Caco-2 (cell line): Measurements from ENCODE around the gene LRRIQ1. TPM values are rescaled to one million over a fixed set of nuclear protein-coding genes. Genes with fewer than 3 reads are reported as not detected.

ENCODE experiments used
- BruUV-seq: library from RNA; stranded (reverse); fragments of 400-500 nt; replicated peaks from 2 replicates; lab custom pipeline; 2021; lab: Mats Ljungman, UMichigan
- CTCF ChIA-PET: fragments of 300-600 bp; sonication (Branson Sonifier 250); formaldehyde crosslinking; loops from one replicate; lab custom pipeline; 2022; ENCODE audit warnings: antibody characterized with exemption; lab: Charles Lee
- POLR2A ChIA-PET: fragments of 300-600 bp; sonication (Branson Sonifier 250); formaldehyde crosslinking; loops from one replicate; lab custom pipeline; 2022; ENCODE audit warnings: antibody characterized with exemption; lab: Charles Lee
- DNase-seq, 2 experiments: peaks; one replicate each; pipeline versions ENCODE4 v3.0.0 to v3.0.0-alpha.2; 2020 to 2022
- H3K27me3 ChIP-seq: replicated peaks from 2 replicates; pipeline ENCODE4 v1.6.0; 2011; ENCODE audit warnings: low read length; ENCODE audit not compliant: control insufficient read depth, insufficient read depth
- H3K36me3 ChIP-seq: 2 replicates; pipeline ENCODE4 v1.5.1; 2011; ENCODE audit warnings: low read length; ENCODE audit not compliant: control insufficient read depth, insufficient read depth
- H3K4me1 ChIP-seq: fragments of 250-450 bp; sonication (Bioruptor Pico); 2 replicates; pipeline ENCODE4 v1.5.1; 2020; ENCODE audit warnings: mild to moderate bottlenecking
- H3K4me3 ChIP-seq: 2 replicates; pipeline ENCODE4 v1.5.1; 2011; ENCODE audit warnings: low read depth, mild to moderate bottlenecking, control low read depth, low read length
- H3K9me3 ChIP-seq: fragments of 250-450 bp; sonication (Bioruptor Pico); 2 replicates; pipeline ENCODE4 v1.5.1; 2020; ENCODE audit warnings: mild to moderate bottlenecking, moderate library complexity
- H3K27ac Mint-ChIP-seq: one replicate; pipeline ENCODE4 v1.8.0; 2022; ENCODE audit warnings: mixed read lengths; ENCODE audit not compliant: unreplicated experiment
- H3K27me3 Mint-ChIP-seq: one replicate; pipeline ENCODE4 v1.8.0; 2022; ENCODE audit warnings: mixed read lengths; ENCODE audit not compliant: insufficient read depth, unreplicated experiment
- H3K36me3 Mint-ChIP-seq: one replicate; pipeline ENCODE4 v1.8.0; 2022; ENCODE audit warnings: mild to moderate bottlenecking, mixed read lengths; ENCODE audit not compliant: insufficient read depth, unreplicated experiment
- H3K4me1 Mint-ChIP-seq: one replicate; pipeline ENCODE4 v1.8.0; 2022; ENCODE audit warnings: low read depth, mixed read lengths; ENCODE audit not compliant: unreplicated experiment
- H3K4me3 Mint-ChIP-seq: one replicate; pipeline ENCODE4 v1.8.0; 2022; ENCODE audit warnings: mild to moderate bottlenecking, moderate library complexity, mixed read lengths; ENCODE audit not compliant: unreplicated experiment
- H3K9me3 Mint-ChIP-seq: one replicate; pipeline ENCODE4 v1.8.0; 2022; ENCODE audit warnings: mixed read lengths; ENCODE audit not compliant: unreplicated experiment
- intact Hi-C: fragments of 100-400 bp; cut with micrococcal nuclease; formaldehyde crosslinking; loops from one replicate; pipeline ENCODE4 v1.10.0; 2022; ENCODE audit not compliant: unreplicated experiment
- total RNA-seq: library from RNA; stranded (reverse); gene quantifications from 2 replicates; pipeline ENCODE4 v1.2.3, GENCODE V29; 2022
- TF ChIP-seq, protein P1 (sequence below), 2 experiments: fragments of 200-600 bp in 1 of 2; IDR thresholded peaks; 1 replicate in 1 of 2; 2 replicates in 1 of 2; pipeline versions ENCODE4 v1.5.1 to v1.8.0; 2011 to 2022; ENCODE audit warnings: antibody characterized with exemption in 1 of 2, control low read depth in 1 of 2, inconsistent platforms in 1 of 2, low read depth in 1 of 2, low read length in 1 of 2, mild to moderate bottlenecking in 1 of 2, moderate library complexity in 1 of 2; ENCODE audit not compliant: insufficient read depth in 1 of 2, severe bottlenecking in 1 of 2, unreplicated experiment in 1 of 2

The LRRIQ1 gene
- total RNA-seq, 1 experiment from 2014 or later: not detected

DNA sequence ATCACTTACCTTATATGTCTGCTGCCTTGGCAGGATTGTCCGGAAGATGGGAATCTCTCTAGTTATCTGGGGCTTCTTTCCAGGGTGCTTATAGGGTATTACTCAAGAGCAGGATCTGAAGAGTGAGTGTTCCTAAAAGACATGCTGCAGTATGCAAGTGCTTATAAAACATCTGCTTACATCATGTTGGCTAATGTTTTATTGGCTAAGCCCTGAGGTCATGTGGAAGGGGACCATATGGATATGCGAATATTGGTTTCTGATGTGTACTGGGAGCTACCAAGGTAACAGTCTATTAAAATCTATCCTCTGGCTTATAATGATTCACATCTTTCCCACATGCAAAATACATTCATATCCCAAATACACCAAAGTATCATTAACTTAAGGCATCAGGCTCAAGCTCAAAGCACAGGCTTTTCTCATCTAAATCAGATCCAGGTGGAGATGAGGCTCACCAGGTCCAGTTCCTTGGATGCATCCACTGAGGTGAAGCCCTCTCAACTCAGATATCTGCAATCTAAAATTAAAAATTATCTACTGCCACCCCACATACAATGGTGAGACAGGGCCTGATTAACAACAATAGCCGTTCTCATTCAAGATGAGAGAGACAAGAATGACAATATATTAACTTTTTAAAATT lies 29.8 kb downstream of the LRRIQ1 start:
- intact Hi-C loops: no loop called here
- H3K27ac Mint-ChIP-seq: no peak overlapping the region
- ChIA-PET CTCF (no interaction called here), POLR2A (no interaction called here)
- no peak for DNase-seq
- H3K9me3 Mint-ChIP-seq: no peaks in the 10 kb centered on the region
- H3K4me1 ChIP-seq: no peaks in the 10 kb centered on the region
- H3K27me3 ChIP-seq: no peaks in the 10 kb centered on the region
- no peaks in the 10 kb centered on the region for H3K36me3 ChIP-seq
- no peak overlapping the region for H3K4me3 ChIP-seq
- no peak overlapping the region for H3K4me3 Mint-ChIP-seq
- no peaks in the 10 kb centered on the region for H3K4me1 Mint-ChIP-seq
- no peaks in the 10 kb centered on the region for H3K27me3 Mint-ChIP-seq
- no TSS peak for BruUV-seq
- H3K9me3 ChIP-seq: no peaks in the 10 kb centered on the region
- no peaks in the 10 kb centered on the region for H3K36me3 Mint-ChIP-seq
- TF ChIP-seq, protein P1, sequence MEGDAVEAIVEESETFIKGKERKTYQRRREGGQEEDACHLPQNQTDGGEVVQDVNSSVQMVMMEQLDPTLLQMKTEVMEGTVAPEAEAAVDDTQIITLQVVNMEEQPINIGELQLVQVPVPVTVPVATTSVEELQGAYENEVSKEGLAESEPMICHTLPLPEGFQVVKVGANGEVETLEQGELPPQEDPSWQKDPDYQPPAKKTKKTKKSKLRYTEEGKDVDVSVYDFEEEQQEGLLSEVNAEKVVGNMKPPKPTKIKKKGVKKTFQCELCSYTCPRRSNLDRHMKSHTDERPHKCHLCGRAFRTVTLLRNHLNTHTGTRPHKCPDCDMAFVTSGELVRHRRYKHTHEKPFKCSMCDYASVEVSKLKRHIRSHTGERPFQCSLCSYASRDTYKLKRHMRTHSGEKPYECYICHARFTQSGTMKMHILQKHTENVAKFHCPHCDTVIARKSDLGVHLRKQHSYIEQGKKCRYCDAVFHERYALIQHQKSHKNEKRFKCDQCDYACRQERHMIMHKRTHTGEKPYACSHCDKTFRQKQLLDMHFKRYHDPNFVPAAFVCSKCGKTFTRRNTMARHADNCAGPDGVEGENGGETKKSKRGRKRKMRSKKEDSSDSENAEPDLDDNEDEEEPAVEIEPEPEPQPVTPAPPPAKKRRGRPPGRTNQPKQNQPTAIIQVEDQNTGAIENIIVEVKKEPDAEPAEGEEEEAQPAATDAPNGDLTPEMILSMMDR (IDR thresholded peaks at IDR 0.05; ENCODE audit: insufficient read depth in 1 of 2, low read depth in 1 of 2, low read length in 1 of 2, severe bottlenecking in 1 of 2, unreplicated experiment in 1 of 2): no peak

DNA sequence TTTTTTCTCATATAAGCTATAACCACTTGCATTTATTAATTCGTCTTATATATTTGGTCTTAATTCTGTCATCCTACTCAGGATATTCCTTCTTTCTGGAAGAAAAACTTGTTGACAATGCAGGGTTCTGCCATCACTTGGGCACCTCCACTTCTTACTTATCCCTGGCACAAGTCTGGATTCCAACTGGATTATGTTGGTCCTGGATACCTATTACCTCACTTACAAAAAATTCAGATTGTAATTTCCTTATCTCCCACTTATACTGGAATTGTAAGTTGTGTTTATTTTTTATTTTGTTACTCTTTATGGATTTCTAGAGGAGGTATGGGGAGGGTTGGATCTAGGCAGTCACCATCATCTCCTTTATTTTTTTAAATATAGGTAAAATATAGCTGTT lies 36.7 kb downstream of the LRRIQ1 start:
- TF ChIP-seq, protein P1 (IDR thresholded peaks at IDR 0.05; ENCODE audit: insufficient read depth in 1 of 2, low read depth in 1 of 2, low read length in 1 of 2, severe bottlenecking in 1 of 2, unreplicated experiment in 1 of 2): no peak
- ChIA-PET POLR2A (no interaction called here), CTCF (no interaction called here)
- Histone ChIP-seq H3K4me1 (no peaks in the 10 kb centered on the region), H3K27me3 (no peaks in the 10 kb centered on the region), H3K4me3 (no peak overlapping the region), H3K9me3 (no peaks in the 10 kb centered on the region), H3K36me3 (no peaks in the 10 kb centered on the region)
- Mint-ChIP-seq H3K4me1 (no peaks in the 10 kb centered on the region), H3K36me3 (no peaks in the 10 kb centered on the region), H3K4me3 (no peak overlapping the region), H3K9me3 (no peaks in the 10 kb centered on the region), H3K27ac (no peak overlapping the region), H3K27me3 (no peaks in the 10 kb centered on the region)
- intact Hi-C loops: loop anchor here (10.0 kb wide), 1 partner anchor 212 kb away; the partner anchor contains the start of gene ALX1
- BruUV-seq: no TSS peak
- no peak for DNase-seq

DNA sequence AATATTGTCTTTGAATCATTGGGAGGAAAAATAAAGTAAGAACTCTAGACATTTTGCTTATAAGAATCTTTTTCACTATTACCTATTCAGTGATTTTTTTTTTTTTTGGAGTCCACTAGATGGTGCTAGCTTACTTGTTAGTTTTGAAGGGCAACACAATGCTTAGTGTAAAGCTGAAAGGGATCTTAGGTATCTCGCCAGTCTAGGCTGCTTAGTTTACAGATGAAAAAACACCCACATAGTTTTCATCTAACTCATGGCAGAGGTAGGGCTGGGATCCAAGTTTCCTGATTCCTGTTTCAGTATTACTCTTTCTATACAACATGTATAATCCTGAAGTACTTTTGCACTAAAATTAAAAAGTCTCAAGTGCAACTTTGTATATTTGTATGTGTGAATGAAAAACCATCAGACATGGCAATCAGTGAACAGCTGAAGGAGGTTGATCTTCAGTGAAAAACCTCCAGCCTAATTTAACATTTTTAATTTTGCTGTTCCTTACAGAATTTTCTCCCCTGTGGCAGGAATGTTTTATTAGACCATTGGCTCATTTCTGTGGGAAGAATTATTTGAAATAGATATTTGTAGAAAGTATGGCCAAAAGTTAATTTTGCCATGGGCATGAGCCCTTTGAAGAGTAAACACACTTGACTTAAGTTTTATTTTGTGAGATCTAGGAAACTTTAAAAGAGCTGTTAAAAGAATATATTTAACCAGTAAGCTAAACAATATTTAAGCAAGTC lies 40.7 kb downstream of the LRRIQ1 start:
- H3K27ac Mint-ChIP-seq: no peak overlapping the region
- peak in 1 of 2 experiments; percentile 17 for DNase-seq
- CTCF ChIA-PET: interaction anchor here (0.6 to 1.3 kb wide), 3 partner anchors 131 to 372 kb away, joined by 3 to 4 read pairs (median 3); no protein-coding TSS in a partner anchor
- no peaks in the 10 kb centered on the region for H3K4me1 Mint-ChIP-seq
- no TSS peak for BruUV-seq
- TF ChIP-seq, protein P1 (IDR thresholded peaks at IDR 0.05; ENCODE audit: insufficient read depth in 1 of 2, low read depth in 1 of 2, low read length in 1 of 2, severe bottlenecking in 1 of 2, unreplicated experiment in 1 of 2): peak; percentile 39 to 50
- H3K36me3 Mint-ChIP-seq: no peaks in the 10 kb centered on the region
- Histone ChIP-seq H3K4me1 (no peaks in the 10 kb centered on the region), H3K27me3 (no peaks in the 10 kb centered on the region), H3K4me3 (no peak overlapping the region), H3K36me3 (no peaks in the 10 kb centered on the region), H3K9me3 (no peaks in the 10 kb centered on the region)
- no peak overlapping the region for H3K4me3 Mint-ChIP-seq
- no peaks in the 10 kb centered on the region for H3K27me3 Mint-ChIP-seq
- POLR2A ChIA-PET: no interaction called here
- intact Hi-C loops: loop anchor here (1.0 to 10.0 kb wide), 5 partner anchors 80 to 844 kb away; partner anchors contain the start of gene ALX1
- no peaks in the 10 kb centered on the region for H3K9me3 Mint-ChIP-seq
